SH-SY5Y (cell line): ENCODE data around the gene POLR2E.

ENCODE experiments used
- GATA2 ChIP-seq: IDR thresholded peaks from 2 replicates; pipeline ENCODE4 v1.6.1; 2011; ENCODE audit warnings: mild to moderate bottlenecking, low read depth, low read length
- GATA3 ChIP-seq: IDR thresholded peaks from 2 replicates; pipeline ENCODE4 v1.6.1; 2011; ENCODE audit warnings: low read depth, mild to moderate bottlenecking, low read length, moderate library complexity

POLR2E gene

DNA sequence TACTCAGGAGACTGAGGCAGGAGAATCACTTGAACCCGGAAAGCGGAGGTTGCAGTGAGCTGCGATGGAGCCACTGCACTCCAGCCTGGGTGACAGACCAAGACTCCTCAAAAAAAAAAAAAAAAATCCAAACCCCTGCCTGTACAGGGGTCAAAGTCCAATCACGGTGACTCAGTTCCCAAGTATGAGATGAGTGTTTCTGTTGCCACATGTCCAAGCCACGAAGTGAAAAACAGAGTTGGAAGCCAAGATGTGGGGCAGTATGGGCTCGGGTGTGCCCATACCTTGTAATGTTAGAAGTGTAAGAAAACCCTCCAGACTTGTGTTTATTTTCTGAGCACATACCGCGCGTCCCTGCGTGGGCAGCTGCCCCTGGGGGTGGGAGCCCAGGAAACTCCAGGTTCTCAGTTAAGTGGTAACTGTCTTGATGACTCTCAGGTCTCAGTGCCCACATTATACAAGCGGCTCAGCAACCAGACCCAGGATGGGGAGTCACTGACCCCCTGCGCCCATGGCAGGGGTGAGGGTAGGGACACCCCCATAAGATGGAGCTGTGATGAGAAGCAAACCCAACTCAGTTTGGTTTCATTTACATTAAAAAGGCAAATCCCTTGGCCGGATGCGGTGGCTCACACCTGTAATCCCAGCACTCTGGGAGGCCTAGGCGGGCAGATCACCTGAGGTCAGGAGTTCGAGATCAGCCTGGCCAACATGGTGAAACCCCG, 7.4 kb upstream of the POLR2E start:
- no peak for TF ChIP-seq GATA3
- no peak for TF ChIP-seq GATA2

DNA sequence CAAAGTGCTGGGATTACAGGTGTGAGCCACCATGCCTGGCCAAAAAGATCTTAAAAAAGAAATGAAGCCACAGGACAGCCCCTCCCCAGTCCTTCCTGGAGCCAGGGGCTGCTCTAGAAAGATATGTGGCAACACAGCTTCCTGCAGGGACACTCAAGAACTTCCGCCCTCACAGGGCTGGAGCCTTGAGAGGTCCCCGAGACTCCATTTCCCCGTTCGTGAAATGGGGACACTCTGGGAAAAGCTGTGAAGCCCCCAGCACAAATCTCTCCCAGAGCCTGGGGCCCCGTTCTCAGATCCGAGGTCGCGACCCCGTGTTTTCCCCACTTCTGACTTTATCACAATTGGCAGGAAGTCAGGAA, 6.1 kb upstream of the POLR2E start:
- TF ChIP-seq GATA2, result no peak
- no peak for TF ChIP-seq GATA3

DNA sequence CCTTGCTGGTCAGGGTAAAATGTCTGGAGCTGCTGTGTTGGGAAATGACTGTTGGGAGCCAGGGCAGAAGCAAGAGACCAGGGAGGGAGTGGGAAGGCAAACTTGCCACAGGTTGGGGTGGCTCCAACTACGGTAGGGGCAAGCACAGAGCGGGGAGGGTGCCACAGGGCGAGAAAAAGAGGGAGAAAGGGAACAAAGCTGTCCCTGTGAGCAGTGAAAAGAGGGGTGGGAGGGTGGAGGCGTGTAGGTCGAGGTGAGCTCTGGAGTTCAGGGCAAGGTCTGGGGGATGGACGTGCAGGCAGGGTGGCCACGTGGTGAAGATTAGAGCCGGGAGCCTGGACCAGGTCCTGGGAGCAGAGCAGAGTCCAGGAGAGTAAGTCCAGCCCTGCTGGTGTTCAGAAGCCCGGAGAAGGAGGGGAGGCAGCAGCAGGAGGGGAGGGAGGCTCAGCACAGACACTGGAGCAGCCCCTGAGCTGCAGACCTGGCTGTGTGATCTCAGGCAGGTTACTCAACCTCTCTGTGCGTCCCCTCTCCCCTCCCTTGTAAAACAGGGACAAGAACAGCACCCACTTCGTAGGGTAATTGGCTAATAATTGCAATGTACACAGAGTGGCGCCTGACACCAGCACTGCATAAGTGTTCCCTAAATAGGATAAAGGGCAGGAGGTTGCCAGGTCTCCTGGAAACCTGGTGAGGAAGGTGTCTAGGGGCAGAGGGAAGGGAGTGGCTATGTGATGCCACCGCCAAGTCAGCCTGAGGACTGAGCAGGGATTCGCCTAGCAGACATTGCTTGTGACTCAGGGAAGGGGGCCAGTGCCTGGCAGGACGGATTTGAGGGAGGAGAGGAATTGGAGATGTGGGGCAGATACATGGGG, 3.2 kb upstream of the POLR2E start:
- no peak for TF ChIP-seq GATA2
- TF ChIP-seq GATA3, result no peak

GRCh38 chr19:1097810-1098176, 2.6 kb upstream of the POLR2E start:
- TF ChIP-seq GATA2 (no peak), GATA3 (no peak)

DNA sequence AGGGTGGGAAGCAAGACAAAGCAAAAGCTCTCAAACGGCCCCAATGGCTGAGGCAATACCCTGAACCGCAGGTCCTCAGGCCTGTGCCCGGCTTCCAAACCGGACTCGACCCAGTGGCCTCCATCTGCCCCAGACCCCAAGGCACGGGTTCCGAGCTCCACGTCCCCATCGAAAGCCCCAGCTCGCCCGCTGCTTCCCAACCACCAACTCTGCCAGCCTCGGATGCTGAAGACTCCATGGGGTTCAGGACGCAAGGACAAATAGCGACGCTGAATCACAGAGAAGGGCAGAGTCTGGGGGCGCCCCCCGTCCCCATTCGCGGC, 559 bp downstream of the POLR2E start:
- TF ChIP-seq GATA2 (no peak), GATA3 (no peak)

DNA sequence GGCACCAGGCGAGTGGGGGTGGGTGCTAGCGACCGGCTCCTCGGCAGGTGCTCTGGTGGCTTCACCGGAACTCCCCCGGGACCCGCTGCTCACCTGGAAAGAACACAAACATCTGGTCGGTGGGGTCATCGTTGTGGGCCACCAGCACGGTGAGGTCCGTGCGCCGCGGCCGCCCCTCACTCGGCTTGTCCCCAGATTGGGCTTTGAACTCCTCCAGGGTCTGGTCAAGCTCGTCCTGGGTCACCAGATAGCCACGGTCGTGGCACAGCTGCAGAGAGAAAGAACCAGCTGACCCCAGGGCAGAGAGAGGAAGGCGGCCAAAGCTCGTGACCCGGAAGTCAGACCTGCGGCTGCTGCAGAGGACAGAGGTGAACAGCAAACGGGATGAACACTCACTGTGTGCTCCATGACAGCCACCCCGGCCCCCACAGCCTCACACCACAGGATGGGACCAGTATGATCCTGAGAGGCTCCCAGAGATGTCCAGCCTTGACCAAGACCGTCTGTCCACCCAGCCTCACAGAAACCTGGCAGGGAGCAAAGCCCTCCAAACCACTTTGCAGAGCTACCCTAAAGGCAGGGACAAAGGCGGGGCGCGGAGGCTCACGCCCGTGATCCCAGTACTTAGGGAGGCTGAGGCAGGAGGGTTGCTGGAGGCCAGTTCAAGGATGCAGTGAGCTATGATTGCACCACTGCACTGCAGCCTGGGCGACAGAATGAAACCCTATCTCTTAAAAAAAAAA, 1.2 kb downstream of the POLR2E start:
- TF ChIP-seq GATA3 (no peak), GATA2 (no peak)

DNA sequence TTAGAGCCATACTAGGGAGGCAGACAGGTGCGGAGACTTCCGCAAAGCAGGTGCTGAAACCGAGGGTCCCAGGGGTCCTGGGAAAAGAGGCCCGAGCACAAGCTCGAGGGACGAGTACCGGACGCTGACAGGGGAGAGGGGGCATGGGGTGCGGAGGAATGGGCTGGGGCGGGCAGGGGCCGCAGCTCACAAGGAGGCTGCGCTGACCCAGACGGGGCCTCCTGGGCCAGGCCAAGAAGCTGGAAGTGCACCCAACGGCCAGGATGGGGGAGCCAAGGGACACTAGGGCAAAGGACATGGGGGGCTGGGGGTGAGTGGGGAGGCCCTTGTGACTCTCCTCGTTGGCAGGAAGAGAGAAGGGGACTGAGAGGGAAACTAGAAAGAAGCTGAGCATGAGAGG, 1.8 kb downstream of the POLR2E start:
- no peak for TF ChIP-seq GATA3
- no peak for TF ChIP-seq GATA2

DNA sequence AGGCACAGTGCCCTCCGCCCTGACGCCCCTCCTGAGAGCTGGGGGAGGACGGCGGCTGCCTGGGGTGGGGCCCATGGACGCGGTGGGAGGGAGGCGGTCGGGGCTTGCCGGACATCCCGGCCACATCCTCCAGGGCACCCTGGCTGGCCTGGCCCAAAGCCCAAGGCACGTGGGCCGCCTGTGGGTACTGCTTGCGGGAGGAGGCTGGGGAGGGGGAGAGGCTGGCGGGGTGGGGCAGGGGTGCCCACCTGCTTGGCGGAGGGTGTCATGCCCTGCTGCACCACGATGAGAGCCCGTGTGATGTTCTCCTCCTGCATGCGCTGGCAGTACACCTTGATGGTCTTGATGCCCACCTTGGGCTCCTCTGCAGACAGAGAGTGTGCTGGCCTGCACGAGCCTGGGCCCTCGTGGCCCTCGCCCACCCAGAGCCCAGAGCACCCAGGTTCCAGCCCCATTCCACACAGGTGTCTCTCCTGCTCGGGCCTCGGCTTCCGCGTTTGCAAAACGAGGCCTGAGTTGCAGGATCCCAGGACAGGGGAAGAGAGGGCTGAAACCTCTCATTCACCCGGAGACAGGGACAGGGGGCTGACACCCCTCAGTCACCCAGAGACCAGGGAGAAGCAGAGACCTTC, 3.5 kb downstream of the POLR2E start:
- no peak for TF ChIP-seq GATA2
- no peak for TF ChIP-seq GATA3

DNA sequence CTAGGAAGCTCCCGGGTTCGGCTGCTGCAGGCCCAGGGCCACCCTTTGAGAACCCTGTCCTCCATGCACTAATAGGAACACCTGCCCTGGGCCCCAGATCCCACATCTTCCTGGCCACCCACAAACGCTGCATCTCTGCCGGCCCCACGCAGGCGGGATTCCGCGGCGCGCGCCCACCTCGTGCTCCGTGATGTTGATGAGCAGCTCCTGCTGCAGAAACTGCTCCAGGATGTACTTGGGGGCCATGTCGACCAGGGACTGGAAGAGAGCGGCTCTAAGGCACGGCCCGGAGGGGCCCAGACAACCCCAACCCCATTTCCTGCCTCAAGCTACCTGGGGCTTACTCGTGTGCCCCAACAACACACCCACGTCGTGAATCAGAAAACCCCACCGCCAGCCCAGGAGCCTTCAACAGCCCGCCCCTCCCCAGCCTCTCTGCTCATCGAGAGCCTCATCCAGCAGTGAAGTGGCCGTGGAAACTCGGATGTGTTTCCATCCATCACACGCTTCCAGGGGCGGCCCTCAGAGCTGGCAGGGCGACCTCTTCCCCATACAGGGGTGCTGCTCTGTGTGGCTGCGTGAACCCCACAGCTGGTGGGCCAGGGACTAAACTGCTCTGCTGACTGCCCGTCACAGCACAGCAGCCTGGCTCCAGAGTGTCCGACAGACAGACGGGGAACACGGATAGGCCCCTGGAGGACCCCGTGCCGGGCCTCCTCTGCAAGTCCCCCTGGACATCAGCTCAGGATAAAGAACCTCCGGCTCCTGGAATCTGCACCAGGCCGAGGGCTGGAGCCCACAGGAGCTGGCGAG, 4.2 kb downstream of the POLR2E start:
- TF ChIP-seq GATA3 (no peak), GATA2 (no peak)

DNA sequence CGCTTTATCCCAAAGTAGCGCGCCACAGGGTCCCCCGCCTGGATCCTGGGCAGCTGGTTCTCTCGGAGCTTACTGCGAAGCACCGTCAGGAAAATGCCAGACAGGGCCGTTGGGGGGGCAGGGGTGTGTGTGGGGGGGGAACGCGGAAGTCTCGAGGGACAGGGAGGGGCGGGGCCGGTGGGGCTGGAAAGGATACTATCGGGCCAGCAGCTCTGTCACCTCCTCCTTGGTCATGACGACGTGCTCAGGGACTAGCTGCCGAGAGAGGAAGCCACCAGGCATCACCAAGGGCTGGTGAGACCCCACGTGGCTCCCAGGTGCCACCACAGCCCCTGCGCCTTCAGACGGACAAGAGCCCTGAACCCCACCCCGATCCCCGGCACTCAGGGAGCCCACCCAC, 5.3 kb downstream of the POLR2E start:
- no peak for TF ChIP-seq GATA2
- no peak for TF ChIP-seq GATA3

DNA sequence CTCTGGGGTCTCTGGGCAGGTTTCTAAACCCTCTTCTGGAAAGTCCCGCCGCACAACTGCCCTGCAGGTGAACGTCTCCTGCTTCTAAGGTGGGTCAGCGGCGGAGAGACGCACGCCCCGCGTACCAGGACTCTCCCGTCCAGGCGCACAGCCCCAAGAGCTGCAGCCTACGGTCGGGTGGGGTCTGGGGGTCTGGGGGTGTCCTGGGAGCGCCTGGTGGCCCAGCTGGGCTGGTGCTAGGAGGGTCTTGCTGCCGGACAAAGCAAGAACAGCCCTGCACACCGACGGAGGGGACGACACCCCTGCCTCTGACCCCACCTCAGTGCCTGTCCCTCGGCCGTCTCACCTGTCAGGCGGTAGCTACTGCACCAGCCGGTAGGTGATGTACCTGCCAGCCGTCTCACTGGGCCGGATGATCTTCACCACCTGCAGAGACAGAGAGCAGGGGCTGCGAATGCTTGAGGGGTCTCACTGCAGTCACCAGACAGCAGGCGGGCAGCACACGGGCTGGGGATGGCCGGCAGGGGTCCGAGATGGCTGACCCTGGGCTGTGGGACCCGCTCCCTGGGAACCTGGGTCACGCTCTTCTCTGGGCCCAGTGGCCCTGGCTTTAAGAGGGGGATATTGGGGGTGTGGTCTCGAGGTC, 5.9 kb downstream of the POLR2E start:
- no peak for TF ChIP-seq GATA3
- TF ChIP-seq GATA2, result no peak

- TF ChIP-seq GATA2 (no peak), GATA3 (no peak)
Measured at GRCh38 chr19:1088416-1089010, 6.7 kb downstream of the POLR2E start.
